ENCODE measurements around the gene PRRC1.

DNA sequence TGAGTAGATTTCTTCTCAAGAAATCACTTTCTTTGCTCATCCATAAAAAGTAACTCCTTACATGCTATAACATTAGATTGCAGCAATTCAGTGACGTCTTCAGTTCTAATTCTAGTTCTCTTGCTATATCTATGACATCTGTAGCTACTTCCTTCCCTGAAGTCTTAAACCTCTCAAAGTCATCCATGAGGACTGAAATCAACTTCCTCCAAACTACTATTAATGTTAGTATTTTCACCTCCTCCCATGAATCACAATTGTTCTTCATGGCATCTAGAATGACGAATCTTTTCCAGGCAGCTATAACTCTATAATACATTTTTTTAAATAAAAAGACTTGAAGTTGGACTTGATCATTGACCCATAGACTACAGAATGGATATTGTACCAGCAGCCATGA, 46.2 kb upstream of the PRRC1 start:
- TF ChIP-seq, protein P1, sequence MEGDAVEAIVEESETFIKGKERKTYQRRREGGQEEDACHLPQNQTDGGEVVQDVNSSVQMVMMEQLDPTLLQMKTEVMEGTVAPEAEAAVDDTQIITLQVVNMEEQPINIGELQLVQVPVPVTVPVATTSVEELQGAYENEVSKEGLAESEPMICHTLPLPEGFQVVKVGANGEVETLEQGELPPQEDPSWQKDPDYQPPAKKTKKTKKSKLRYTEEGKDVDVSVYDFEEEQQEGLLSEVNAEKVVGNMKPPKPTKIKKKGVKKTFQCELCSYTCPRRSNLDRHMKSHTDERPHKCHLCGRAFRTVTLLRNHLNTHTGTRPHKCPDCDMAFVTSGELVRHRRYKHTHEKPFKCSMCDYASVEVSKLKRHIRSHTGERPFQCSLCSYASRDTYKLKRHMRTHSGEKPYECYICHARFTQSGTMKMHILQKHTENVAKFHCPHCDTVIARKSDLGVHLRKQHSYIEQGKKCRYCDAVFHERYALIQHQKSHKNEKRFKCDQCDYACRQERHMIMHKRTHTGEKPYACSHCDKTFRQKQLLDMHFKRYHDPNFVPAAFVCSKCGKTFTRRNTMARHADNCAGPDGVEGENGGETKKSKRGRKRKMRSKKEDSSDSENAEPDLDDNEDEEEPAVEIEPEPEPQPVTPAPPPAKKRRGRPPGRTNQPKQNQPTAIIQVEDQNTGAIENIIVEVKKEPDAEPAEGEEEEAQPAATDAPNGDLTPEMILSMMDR (IDR thresholded peaks at IDR 0.05), result no peak
- no peak for TF ChIP-seq POLR2A (IDR thresholded peaks at IDR 0.05)
